ENCODE measurements around the gene CRISP2.

DNA sequence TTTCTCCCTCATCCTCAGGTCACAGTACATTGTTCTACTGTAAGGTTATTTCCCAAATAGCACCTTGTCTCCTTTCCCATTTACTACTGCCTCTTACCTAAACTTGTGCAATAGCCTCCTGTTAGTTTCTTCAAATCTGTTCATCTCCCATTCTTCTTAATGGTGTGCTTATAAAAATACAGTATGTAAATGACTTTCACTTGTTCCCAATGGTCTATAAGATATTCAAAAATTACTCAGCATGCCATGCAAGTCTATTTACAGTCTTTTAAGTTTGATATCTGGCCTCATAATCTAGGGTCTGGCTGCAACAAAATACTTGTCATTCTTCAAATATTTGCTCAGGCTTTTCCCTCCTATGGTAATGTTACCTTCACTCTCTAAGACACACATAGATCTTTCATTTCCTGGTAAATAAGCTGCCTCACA lies 45.2 kb downstream of the CRISP2 start:
- TF ChIP-seq POLR2AphosphoS5 (IDR thresholded peaks at IDR 0.05) (no peak), POLR2A (IDR thresholded peaks at IDR 0.05; ENCODE audit: low read depth) (no peak), CTCF (IDR thresholded peaks at IDR 0.05) (no peak)
